Posterior vena cava (tissue), 2 donors: ENCODE results near the gene BCL11A. TPM values are rescaled to one million over a fixed set of nuclear protein-coding genes. Genes with fewer than 3 reads are reported as not detected.

Source experiments
- DNase-seq: peaks from one replicate; pipeline ENCODE4 v3.0.0-alpha.2; 2020; ENCODE audit warnings: low spot score
- intact Hi-C, 2 donors: fragments of 100-400 bp; cut with DNase I; formaldehyde crosslinking; loops; one replicate each; pipeline versions ENCODE4 v1.14.1 to v1.14.2; 2022 to 2023
- total RNA-seq, 2 donors: library from RNA; stranded (reverse); fragmentation: NEBNext Ultra II Directional; extraction: Animal tissue kit (Norgen Biotek cat#: 25700); gene quantifications; one replicate each; pipeline ENCODE4 v1.2.1, GENCODE V29; 2021
- donor health status: DM: yes; HTN: yes; CAD: no.
- donor health status: DM: yes; HTN: yes; CAD: no.

BCL11A gene
- total RNA-seq, 2 donors from 2014 or later = 0.71 to 2.0 TPM

- intact Hi-C loops = no loop called here
Measured at GRCh38 chr2:60495041-60495625, 58.3 kb downstream of the BCL11A start.

GRCh38 chr2:60493804-60494387 lies 59.6 kb downstream of the BCL11A start:
- intact Hi-C loops = no loop called here
- DNase-seq = no peak

More at GRCh38 chr2:60495041-60495625, 58.3 kb downstream of the BCL11A start:
- no peak for DNase-seq

GRCh38 chr2:60492548-60492947 lies 60.9 kb downstream of the BCL11A start:
- no peak for DNase-seq
- intact Hi-C loops = no loop called here

- DNase-seq = no peak
- intact Hi-C loops = no loop called here
Measured at GRCh38 chr2:60490848-60491247, 62.6 kb downstream of the BCL11A start.

GRCh38 chr2:60490441-60490840 lies 63.0 kb downstream of the BCL11A start:
- intact Hi-C loops = no loop called here
- no peak for DNase-seq

- intact Hi-C loops = no loop called here
- no peak for DNase-seq
Measured at GRCh38 chr2:60489289-60489688, 64.2 kb downstream of the BCL11A start.

GRCh38 chr2:60488291-60488690 lies 65.2 kb downstream of the BCL11A start:
- no peak for DNase-seq
- intact Hi-C loops = no loop called here

GRCh38 chr2:60487174-60487573 lies 66.3 kb downstream of the BCL11A start:
- DNase-seq = no peak
- intact Hi-C loops = no loop called here

GRCh38 chr2:60486551-60486950 lies 66.9 kb downstream of the BCL11A start:
- DNase-seq = no peak
- intact Hi-C loops = no loop called here

- intact Hi-C loops = no loop called here
- no peak for DNase-seq
Measured at GRCh38 chr2:60486067-60486466, 67.4 kb downstream of the BCL11A start.

- DNase-seq = no peak
- intact Hi-C loops = no loop called here
Measured at GRCh38 chr2:60485550-60485949, 67.9 kb downstream of the BCL11A start.

- intact Hi-C loops = no loop called here
- no peak for DNase-seq
Measured at GRCh38 chr2:60485055-60485454, 68.4 kb downstream of the BCL11A start.

GRCh38 chr2:60484133-60484645 lies 69.3 kb downstream of the BCL11A start:
- no peak for DNase-seq
- intact Hi-C loops = no loop called here

- DNase-seq = no peak
- intact Hi-C loops = no loop called here
Measured at GRCh38 chr2:60483401-60483800, 70.1 kb downstream of the BCL11A start.

GRCh38 chr2:60482222-60482621 lies 71.2 kb downstream of the BCL11A start:
- intact Hi-C loops = no loop called here
- DNase-seq = no peak

- intact Hi-C loops = no loop called here
- DNase-seq = no peak
Measured at GRCh38 chr2:60481257-60481656, 72.2 kb downstream of the BCL11A start.

GRCh38 chr2:60480089-60480773 lies 73.2 kb downstream of the BCL11A start:
- DNase-seq = no peak
- intact Hi-C loops = no loop called here

GRCh38 chr2:60479226-60480088 lies 74.0 kb downstream of the BCL11A start:
- no peak for DNase-seq
- intact Hi-C loops = no loop called here

- no peak for DNase-seq
- intact Hi-C loops = no loop called here
Measured at GRCh38 chr2:60478660-60479059, 74.8 kb downstream of the BCL11A start.
